Neural progenitor cell (in vitro differentiated cells): ENCODE measurements around the gene PA2G4. TPM values are rescaled to one million over a fixed set of nuclear protein-coding genes. Genes with fewer than 3 reads are reported as not detected.
A peak's percentile ranks its signal among the peaks of the same experiment; 100 is the strongest.

ENCODE experiments used
- DNase-seq: peaks from one replicate; pipeline ENCODE4 v3.0.0-alpha.2; 2016; ENCODE audit warnings: low spot score
- H2AFZ ChIP-seq: fragments of 200-600 bp; sonication (generic); replicated peaks from 2 replicates; pipeline ENCODE4 v1.6.1; 2016; ENCODE audit warnings: antibody characterized with exemption
- H3F3A ChIP-seq: fragments of 200-600 bp; sonication (generic); 2 replicates; pipeline ENCODE4 v1.6.1; 2016; ENCODE audit warnings: antibody characterized with exemption, low read depth
- H3K27ac ChIP-seq: fragments of 200-600 bp; sonication (generic); 2 replicates; pipeline ENCODE4 v1.5.1; 2016; ENCODE audit warnings: mild to moderate bottlenecking
- H3K27me3 ChIP-seq: fragments of 200-600 bp; sonication (generic); 2 replicates; pipeline ENCODE4 v1.6.1; 2016; ENCODE audit warnings: mild to moderate bottlenecking, moderate library complexity
- H3K36me3 ChIP-seq: fragments of 200-600 bp; sonication (generic); 2 replicates; pipeline ENCODE4 v1.5.1; 2016
- H3K4me1 ChIP-seq: fragments of 200-600 bp; sonication (generic); 2 replicates; pipeline ENCODE4 v1.6.1; 2016; ENCODE audit warnings: mixed run types
- H3K4me2 ChIP-seq: fragments of 200-600 bp; sonication (generic); 2 replicates; pipeline ENCODE4 v1.6.1; 2016
- H3K4me3 ChIP-seq: fragments of 200-600 bp; sonication (generic); 2 replicates; pipeline ENCODE4 v1.5.1; 2016
- H3K79me2 ChIP-seq: fragments of 200-600 bp; sonication (generic); 2 replicates; pipeline ENCODE4 v1.6.1; 2016; ENCODE audit warnings: low read depth
- H3K9ac ChIP-seq: fragments of 200-600 bp; sonication (generic); 2 replicates; pipeline ENCODE4 v1.6.1; 2016
- H3K9me3 ChIP-seq: fragments of 200-600 bp; sonication (generic); 2 replicates; pipeline ENCODE4 v1.5.1; 2016; ENCODE audit warnings: low read depth
- H4K20me1 ChIP-seq: fragments of 200-600 bp; sonication (generic); 2 replicates; pipeline ENCODE4 v1.6.1; 2016; ENCODE audit warnings: low read depth
- H3K27ac Mint-ChIP-seq: 3 replicates; pipeline ENCODE4 v1.8.0; 2021; ENCODE audit warnings: mixed read lengths
- H3K27me3 Mint-ChIP-seq: 2 replicates; pipeline ENCODE4 v1.8.0; 2022; ENCODE audit warnings: low read depth, mild to moderate bottlenecking, inconsistent platforms, moderate library complexity, mixed read lengths; ENCODE audit not compliant: insufficient read depth
- H3K36me3 Mint-ChIP-seq: 3 replicates; pipeline ENCODE4 v1.8.0; 2021; ENCODE audit warnings: mixed read lengths
- H3K4me1 Mint-ChIP-seq: 3 replicates; pipeline ENCODE4 v1.8.0; 2021; ENCODE audit warnings: mixed read lengths
- H3K4me3 Mint-ChIP-seq: 3 replicates; pipeline ENCODE4 v1.8.0; 2021; ENCODE audit warnings: mild to moderate bottlenecking, moderate library complexity, mixed read lengths
- H3K9me3 Mint-ChIP-seq: 3 replicates; pipeline ENCODE4 v1.8.0; 2020; ENCODE audit warnings: mixed read lengths
- CTCF ChIP-seq: fragments of 200-600 bp; sonication (generic); IDR thresholded peaks from 2 replicates; pipeline ENCODE4 v1.5.1; 2017; ENCODE audit warnings: antibody characterized with exemption, mild to moderate bottlenecking
- EZH2 ChIP-seq: fragments of 200-600 bp; sonication (generic); IDR thresholded peaks from 2 replicates; pipeline ENCODE4 v1.6.1; 2017; ENCODE audit warnings: antibody characterized with exemption, mild to moderate bottlenecking, moderate library complexity
- EZH2phosphoT487 ChIP-seq: fragments of 200-600 bp; sonication (generic); IDR thresholded peaks from 2 replicates; pipeline ENCODE4 v1.6.1; 2017; ENCODE audit warnings: antibody characterized with exemption
- total RNA-seq: library from RNA; depleted of rRNA; stranded (reverse); fragments of >200 nt; gene quantifications from 2 replicates; pipeline ENCODE4 v1.2.3, GENCODE V29; 2015; ENCODE audit warnings: low replicate concordance

PA2G4 gene
- total RNA-seq, 1 donor from 2014 or later = 242 TPM

DNA sequence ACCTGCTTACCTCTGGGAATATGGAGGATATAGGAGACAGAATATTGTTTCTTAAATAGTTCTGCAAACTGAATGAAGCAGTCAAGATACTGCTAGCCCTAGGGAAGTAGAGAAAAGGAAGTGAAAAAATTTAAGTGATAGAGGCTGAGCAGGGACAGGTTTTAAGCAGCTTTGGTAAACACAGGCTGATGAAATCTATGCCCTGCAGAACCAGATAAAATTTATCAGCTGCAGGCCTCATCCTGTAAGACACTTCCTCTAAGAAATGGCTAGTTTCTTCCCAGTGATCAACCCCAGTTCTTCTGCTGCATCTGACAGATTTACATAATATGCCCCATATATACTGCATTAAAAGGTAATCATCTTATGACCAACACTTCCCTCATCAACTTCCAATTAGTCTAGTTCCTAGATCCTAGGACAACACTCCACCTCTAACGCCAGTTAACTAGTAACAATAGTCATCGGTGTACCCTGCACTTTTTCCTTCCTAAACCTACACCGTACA is 22.4 kb downstream of the PA2G4 start:
- Histone ChIP-seq H3K27me3 (no peaks in the 10 kb centered on the region), H2AFZ (no peak overlapping the region), H3K36me3 (no peaks in the 10 kb centered on the region), H3K4me2 (peak overlapping the region; percentile 79), H3K4me1 (peaks cover 18% of the 10 kb centered on the region), H3K9me3 (no peaks in the 10 kb centered on the region), H4K20me1 (peaks cover 16% of the 10 kb centered on the region), H3K27ac (peak overlapping the region; percentile 95), H3K79me2 (peaks cover 33% of the 10 kb centered on the region), H3K9ac (peak overlapping the region; percentile 25), H3F3A (peaks cover 36% of the 10 kb centered on the region), H3K4me3 (peak overlapping the region; percentile 51)
- H3K4me1 Mint-ChIP-seq = peaks cover 35% of the 10 kb centered on the region
- peak overlapping the region; percentile 99 for H3K4me3 Mint-ChIP-seq
- peaks cover 18% of the 10 kb centered on the region for H3K36me3 Mint-ChIP-seq
- TF ChIP-seq EZH2phosphoT487 (no peak), EZH2 (no peak), CTCF (no peak)
- DNase-seq = no peak
- no peak overlapping the region for H3K27ac Mint-ChIP-seq
- no peaks in the 10 kb centered on the region for H3K9me3 Mint-ChIP-seq
- H3K27me3 Mint-ChIP-seq = peaks cover 9% of the 10 kb centered on the region

DNA sequence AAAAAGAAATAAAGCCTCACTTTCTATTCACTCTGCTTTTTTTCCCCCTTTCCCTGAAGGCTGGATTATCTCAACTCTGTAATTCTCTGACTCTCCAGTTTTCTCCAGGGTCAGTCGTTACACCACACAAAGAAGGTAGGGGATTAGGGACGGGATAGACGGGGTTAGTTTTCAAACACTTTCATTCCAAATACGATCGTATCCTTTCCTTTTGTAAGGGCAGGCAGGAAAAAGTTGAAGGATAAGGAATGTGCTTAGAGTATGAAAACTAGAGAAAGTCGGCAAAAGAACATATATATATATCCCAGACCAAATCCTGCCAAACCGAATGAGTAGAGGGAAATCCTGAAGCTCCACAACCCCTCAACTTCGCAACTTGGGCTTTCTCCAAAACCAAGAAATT is 23.1 kb downstream of the PA2G4 start:
- Histone ChIP-seq H3K9me3 (no peaks in the 10 kb centered on the region), H3K9ac (peak overlapping the region; percentile 25), H2AFZ (no peak overlapping the region), H3K4me1 (peaks cover 18% of the 10 kb centered on the region), H3K79me2 (peaks cover 33% of the 10 kb centered on the region), H3K4me2 (peak overlapping the region; percentile 79), H3K4me3 (peak overlapping the region; percentile 51), H3F3A (peaks cover 36% of the 10 kb centered on the region), H4K20me1 (peaks cover 16% of the 10 kb centered on the region), H3K27me3 (no peaks in the 10 kb centered on the region), H3K36me3 (no peaks in the 10 kb centered on the region), H3K27ac (peak overlapping the region; percentile 95)
- Mint-ChIP-seq H3K9me3 (no peaks in the 10 kb centered on the region), H3K27ac (peak overlapping the region; percentile 84), H3K27me3 (peaks cover 9% of the 10 kb centered on the region), H3K36me3 (peaks cover 25% of the 10 kb centered on the region), H3K4me3 (peak overlapping the region; percentile 99), H3K4me1 (peaks cover 35% of the 10 kb centered on the region)
- TF ChIP-seq CTCF (no peak), EZH2phosphoT487 (no peak), EZH2 (no peak)
- no peak for DNase-seq

DNA sequence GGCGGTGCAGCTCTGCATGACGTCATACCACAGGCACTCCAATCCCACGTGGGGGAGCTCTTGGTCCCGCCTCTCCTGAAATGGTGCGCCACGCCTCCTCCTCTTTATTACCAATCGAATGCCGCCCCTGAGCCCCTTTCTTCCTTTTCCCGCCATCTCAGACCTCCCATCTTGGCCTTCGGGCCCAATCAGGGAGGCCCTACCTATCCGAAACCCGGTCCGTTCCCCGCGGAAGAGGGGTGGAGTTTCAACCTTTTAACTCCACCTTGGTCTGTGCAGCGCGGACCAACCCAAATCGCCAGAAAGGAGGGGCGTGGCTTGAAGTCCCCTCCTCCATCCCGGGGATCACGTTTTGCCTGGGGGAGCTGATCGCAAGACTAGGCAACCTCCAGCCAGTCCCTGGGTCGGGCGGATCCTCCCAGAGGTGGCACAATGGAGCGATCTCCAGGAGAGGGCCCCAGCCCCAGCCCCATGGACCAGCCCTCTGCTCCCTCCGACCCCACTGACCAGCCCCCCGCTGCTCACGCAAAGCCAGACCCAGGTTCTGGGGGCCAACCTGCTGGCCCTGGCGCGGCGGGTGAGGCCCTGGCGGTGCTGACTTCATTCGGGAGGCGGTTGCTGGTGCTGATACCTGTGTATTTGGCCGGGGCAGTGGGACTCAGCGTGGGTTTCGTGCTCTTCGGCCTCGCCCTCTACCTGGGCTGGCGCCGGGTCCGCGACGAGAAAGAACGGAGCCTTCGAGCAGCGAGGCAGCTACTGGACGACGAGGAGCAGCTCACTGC is 23.7 kb downstream of the PA2G4 start, which contains the start of gene ESYT1:
Gene ESYT1 (plus strand): TSS at position 380 of the 782 bp plus-strand sequence. CDS start 53 bp downstream, at position 433.
- Histone ChIP-seq H3K79me2 (peaks cover 33% of the 10 kb centered on the region), H3F3A (peaks cover 36% of the 10 kb centered on the region), H3K27me3 (no peaks in the 10 kb centered on the region), H3K36me3 (no peaks in the 10 kb centered on the region), H3K4me2 (peak within 1 kb of the TSS; percentile 96), H3K9ac (peak within 1 kb of the TSS; percentile 67), H3K4me1 (peaks cover 18% of the 10 kb centered on the region), H3K9me3 (no peaks in the 10 kb centered on the region), H3K27ac (peak within 1 kb of the TSS; percentile 95), H3K4me3 (peak within 1 kb of the TSS; percentile 88), H2AFZ (peak within 1 kb of the TSS; percentile 31), H4K20me1 (peaks cover 16% of the 10 kb centered on the region)
- peaks cover 10% of the 10 kb centered on the region for H3K27me3 Mint-ChIP-seq
- TF ChIP-seq EZH2phosphoT487 (no peak), CTCF (peak; percentile 11), EZH2 (no peak)
- peak within 1 kb of the TSS; percentile 99 for H3K4me3 Mint-ChIP-seq
- H3K36me3 Mint-ChIP-seq = peaks cover 27% of the 10 kb centered on the region
- H3K9me3 Mint-ChIP-seq = no peaks in the 10 kb centered on the region
- peak within 1 kb of the TSS; percentile 98 for H3K27ac Mint-ChIP-seq
- peak; percentile 100 for DNase-seq
- H3K4me1 Mint-ChIP-seq = peaks cover 35% of the 10 kb centered on the region
